Ovary (tissue), 3 donors: ENCODE data around the gene GBF1.

Source experiments
- CTCF ChIP-seq, 3 donors: fragments of 450-650 bp in 2 of 3; fragments of 200-600 bp in 1 of 3; IDR thresholded peaks; one replicate each; pipeline versions ENCODE4 v1.5.1 to v1.8.0; 2016 to 2022; ENCODE audit warnings: antibody characterized with exemption in 3 of 3, mild to moderate bottlenecking in 1 of 3
- EP300 ChIP-seq: sonication (generic); formaldehyde crosslinking; IDR thresholded peaks from one replicate; pipeline ENCODE4 v1.6.1; 2017; ENCODE audit warnings: antibody characterized with exemption
- donor health status: DM: no; HTN: no; CAD: no.

- TF ChIP-seq CTCF (IDR thresholded peaks at IDR 0.05) = no peak
- TF ChIP-seq EP300 = no peak
These were observed 159.2 kb downstream of the GBF1 start for GRCh38 chr10:102404361-102405107.
